CD4-positive, alpha-beta T cell treated with Interleukin-4 for 4 hours (primary cell): ENCODE results near the gene PSMB4.
"Not testable (repeated sequence)": the region's sequence is repeated elsewhere in the genome, so short reads cannot be mapped to it uniquely, and the experiment has no call there.

Source experiments
- DNase-seq: peaks from one replicate; pipeline ENCODE4 v3.0.0-alpha.2; 2020

The PSMB4 gene

GRCh38 chr1:151399324-151400171, at the start of gene PSMB4:
PSMB4 (plus strand) TSS chr1:151399573; CDS start chr1:151399588, 15 bp downstream.
- DNase-seq, result peak; percentile 91

- DNase-seq, result not testable (repeated sequence)
Measured at GRCh38 chr1:151350323-151350722, 49.0 kb upstream of the PSMB4 start.

GRCh38 chr1:151352021-151352718, 47.2 kb upstream of the PSMB4 start:
- DNase-seq, result no peak

- no peak for DNase-seq
Measured at GRCh38 chr1:151356696-151357095, 42.7 kb upstream of the PSMB4 start.

- DNase-seq, result no peak
Measured at GRCh38 chr1:151361883-151362282, 37.5 kb upstream of the PSMB4 start.

DNA sequence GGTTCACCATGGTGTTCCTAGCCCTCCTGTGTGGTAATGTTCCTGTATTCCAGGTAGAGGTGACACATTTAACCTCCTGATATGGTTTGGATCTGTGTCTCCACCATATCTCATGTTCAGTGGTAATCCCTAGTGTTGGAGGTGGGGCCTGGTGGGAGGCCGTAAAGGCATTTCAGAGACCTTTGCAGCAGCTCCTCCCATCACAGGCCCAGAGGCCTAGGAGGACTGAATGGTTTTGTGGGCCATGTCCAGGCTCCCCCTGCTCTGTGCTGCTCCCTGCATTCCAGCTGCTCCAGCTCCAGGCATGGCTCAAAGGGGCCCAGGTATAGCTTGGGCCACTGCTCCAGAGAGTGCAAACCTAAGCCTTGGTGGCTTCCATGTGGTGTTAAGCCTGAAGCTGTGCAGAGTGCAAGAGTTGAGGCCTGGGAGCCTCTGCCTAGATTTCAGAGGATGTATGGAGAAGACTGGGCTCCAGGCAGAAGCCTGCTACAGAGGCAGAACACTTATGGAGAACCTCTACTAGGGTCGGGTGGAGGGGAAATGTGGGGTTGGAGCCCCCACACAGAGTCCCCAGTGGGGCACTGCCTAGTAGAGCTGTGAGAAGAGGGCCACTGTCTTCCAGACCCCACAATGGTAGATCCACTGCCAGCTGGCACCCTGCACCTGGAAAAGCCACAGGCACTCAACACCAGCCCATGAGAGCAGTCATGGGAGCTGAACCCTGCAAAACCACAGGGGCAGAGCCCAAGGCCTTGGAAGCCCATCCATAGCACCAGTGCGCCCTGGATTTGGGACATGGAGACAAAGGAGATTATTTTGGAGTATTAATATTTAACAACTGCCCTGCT, 36.8 kb upstream of the PSMB4 start:
- DNase-seq, result no peak

DNA sequence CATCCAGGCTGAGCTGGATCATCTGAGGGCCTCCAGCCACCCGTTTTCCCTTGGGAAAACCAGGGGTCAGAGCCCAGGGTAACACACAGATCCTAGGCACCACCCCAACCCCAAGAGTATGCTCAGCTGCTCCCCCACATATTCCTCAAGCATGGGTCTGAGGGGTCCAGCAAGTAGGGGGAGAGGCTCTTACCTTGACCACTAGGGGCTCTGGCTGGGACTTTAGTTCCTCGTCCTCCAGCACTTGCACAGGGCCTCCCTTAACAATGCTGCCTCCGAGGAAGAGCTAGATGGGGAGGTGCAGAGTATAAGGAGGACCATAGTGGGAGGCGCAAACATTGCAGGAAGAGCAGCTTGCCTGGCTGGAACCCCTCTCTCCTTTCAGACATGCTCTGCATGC, 34.4 kb upstream of the PSMB4 start:
- DNase-seq, result no peak

- DNase-seq, result no peak
Measured at GRCh38 chr1:151367658-151368392, 31.5 kb upstream of the PSMB4 start.

DNA sequence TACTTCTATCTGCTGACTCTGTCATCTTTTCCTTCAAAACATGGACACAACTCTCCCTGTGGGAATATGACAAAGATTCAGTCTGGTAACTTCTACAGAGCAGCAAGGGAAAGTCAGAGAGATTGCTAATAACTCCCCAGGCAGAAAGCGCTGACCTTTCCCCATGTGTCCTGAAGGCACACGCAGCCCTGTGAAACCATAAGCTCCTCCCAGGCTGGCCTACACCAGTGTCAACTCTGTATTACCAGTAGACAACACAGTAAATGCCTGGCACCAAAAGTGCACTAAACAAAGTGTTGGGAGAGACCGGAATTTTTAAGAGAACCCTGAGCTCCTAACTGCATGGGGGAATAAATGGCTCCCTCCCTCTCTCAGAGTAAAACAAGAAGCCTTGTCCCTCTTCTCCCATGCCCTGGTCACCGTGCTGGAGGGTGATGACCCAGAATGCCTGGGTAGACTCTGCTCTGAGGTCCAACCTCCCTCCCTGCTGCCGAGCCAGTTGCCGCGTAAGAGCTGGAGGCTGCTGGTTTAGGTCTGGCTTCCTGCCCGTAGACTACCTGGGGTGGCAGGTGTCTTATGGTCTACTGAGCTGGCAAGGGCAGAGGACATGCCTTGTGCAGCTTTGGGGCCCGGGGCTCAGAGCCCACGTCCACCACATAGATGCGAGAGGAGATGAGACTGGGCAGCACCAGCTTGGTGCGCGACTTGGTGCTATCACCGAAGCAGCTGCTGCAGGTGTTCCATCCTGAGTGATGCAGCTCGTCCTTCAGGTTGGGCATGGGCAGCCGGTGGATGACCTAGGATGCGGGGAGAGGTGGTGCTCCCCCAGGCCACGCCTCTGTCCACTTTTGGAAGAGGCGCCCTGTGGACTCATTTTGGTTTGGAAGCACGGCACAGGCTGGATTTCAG, 30.7 kb upstream of the PSMB4 start:
- no peak for DNase-seq

DNA sequence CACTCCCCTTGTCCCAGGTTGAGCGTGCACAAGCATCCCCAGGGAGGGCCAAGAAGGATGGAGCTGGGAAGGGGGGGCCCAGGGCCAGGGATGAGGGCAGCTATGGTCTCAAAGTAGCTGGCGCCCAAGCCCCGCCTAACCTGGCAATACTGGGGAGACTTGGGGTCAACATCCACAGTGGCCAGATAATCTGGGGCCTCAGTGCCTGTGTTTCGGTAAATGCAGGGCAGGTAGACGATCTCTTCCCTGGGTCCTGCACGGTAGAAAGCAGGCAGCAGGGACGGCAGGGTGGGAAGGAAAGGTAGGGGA, 30.1 kb upstream of the PSMB4 start:
- DNase-seq, result no peak

DNA sequence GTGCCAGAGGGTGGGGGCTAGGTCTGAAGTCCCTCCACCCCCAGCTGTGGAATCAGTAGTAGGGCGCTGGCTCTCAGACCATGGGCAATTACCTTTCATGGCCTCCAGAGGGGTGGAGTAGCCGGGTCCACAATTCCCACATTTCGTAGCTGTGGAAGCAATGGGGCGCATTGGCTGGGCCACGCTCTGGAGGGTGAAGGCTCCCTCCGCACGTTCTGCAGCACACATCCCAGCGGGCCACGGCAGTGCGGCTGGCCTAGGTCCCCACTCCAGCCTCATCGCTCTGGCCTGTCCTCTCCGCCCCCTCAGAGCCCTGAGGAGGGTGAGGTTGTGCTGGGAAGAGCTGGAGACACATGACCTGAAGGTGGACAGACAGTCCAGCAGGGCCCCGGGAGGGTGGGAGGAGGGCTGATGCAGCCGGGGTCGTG, 29.7 kb upstream of the PSMB4 start:
- no peak for DNase-seq

- no peak for DNase-seq
Measured at GRCh38 chr1:151370211-151370911, 29.0 kb upstream of the PSMB4 start.

GRCh38 chr1:151371370-151372057, 27.9 kb upstream of the PSMB4 start:
- no peak for DNase-seq

GRCh38 chr1:151372058-151372934, 27.1 kb upstream of the PSMB4 start, which contains the start of gene SELENBP1:
SELENBP1 (minus strand) TSS chr1:151372705; CDS start chr1:151372641, 64 bp downstream.
- no peak for DNase-seq

- no peak for DNase-seq
Measured at GRCh38 chr1:151373196-151373595, 26.2 kb upstream of the PSMB4 start.

DNA sequence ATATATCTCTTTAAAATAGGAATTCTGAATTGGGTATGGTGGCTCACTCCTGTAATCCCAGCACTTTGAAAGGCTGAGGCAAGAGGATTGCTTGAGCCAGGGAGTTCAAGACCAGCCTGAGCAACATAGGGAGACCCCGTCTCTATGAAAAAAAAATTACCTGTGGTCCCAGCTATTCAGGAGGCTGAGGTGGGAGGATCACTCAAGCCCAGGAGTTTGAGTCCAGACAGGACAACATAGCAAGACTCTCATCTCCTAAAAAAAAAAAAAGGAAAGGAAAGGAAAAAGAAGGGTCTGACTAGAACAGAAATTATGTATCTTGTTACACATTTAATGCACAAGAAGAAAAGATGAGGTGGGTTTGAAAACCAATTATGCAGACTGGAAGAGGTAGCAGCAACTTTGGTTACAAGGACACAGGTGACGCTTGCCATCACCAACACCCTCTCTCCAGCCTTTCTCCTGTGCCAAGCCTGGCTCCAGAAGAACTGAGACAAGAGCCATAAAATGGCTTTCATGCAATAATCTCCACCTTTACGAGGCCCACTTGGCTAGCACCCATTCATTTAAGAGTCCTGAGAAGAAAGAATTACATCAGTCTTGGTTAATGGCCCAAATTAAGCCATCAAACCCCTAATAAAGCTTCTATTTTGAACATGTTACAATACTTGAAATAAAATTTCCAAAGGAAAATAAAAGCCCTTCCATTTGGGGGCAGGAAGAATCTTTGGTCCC, 22.1 kb upstream of the PSMB4 start:
- no peak for DNase-seq

DNA sequence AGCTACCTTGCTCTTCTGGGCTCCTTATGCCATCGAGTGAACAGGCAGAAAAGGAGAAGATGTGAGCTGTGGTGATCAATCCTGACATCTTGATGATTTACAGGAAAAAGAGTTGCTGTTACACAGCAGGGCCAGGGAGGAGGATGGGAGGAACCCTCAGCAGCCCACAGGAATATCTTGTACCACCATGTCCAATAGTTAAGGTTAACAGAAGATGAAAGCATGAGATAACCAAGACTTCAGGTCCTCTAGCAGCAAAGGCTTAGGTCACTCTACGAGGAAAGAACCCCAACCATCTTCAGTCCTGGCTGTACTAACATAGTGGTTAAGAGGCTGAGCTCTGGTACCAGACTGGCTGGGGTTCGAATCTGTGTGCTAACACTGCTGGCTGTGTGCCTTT, 14.8 kb upstream of the PSMB4 start:
- DNase-seq, result no peak

- no peak for DNase-seq
Measured at GRCh38 chr1:151386002-151386401, 13.4 kb upstream of the PSMB4 start.
